H1 (cell line): ENCODE results near the gene CDC42EP2. TPM values are rescaled to one million over a fixed set of nuclear protein-coding genes. Genes with fewer than 3 reads are reported as not detected.

Source experiments
- CTCF ChIA-PET: fragments of 300-600 bp; sonication (Branson Sonifier 250); formaldehyde crosslinking; loops from one replicate; lab custom pipeline; 2021; ENCODE audit not compliant: partially characterized antibody; lab: Charles Lee
- POLR2A ChIA-PET: fragments of 300-600 bp; sonication (Branson Sonifier 250); formaldehyde crosslinking; loops from one replicate; lab custom pipeline; 2021; ENCODE audit warnings: inconsistent platforms; ENCODE audit not compliant: partially characterized antibody; lab: Charles Lee
- DNase-seq, 2 experiments: peaks; one replicate each; pipeline versions ENCODE4 v3.0.0 to v3.0.0-alpha.2; 2010 to 2022; ENCODE audit warnings: low spot score in 2 of 2, low read depth in 1 of 2, mixed read lengths in 1 of 2
- FAIRE-seq: peaks from 2 replicates; lab custom pipeline; 2011; peaks lifted over from hg19 to GRCh38; lab: Jason Lieb, UNC
- H2AFZ ChIP-seq: 2 replicates; pipeline ENCODE4 v1.8.1; 2012; ENCODE audit warnings: low read length, inconsistent platforms
- H2AK5ac ChIP-seq: 2 replicates; pipeline ENCODE4 v1.6.1; 2013; ENCODE audit warnings: low read depth, low read length
- H2BK120ac ChIP-seq: replicated peaks from 2 replicates; pipeline ENCODE3; 2013; ENCODE audit warnings: low read depth, low read length, inconsistent platforms
- H2BK12ac ChIP-seq: 2 replicates; pipeline ENCODE4 v1.6.1; 2013; ENCODE audit warnings: low read depth, low read length
- H2BK15ac ChIP-seq: 2 replicates; pipeline ENCODE4 v1.6.1; 2013; ENCODE audit warnings: low read length
- H2BK20ac ChIP-seq: 2 replicates; pipeline ENCODE4 v1.6.1; 2013; ENCODE audit warnings: low read length
- H2BK5ac ChIP-seq: 2 replicates; pipeline ENCODE4 v1.6.1; 2013; ENCODE audit warnings: low read depth, low read length
- H3K14ac ChIP-seq: 2 replicates; pipeline ENCODE4 v1.6.1; 2013; ENCODE audit warnings: inconsistent platforms; ENCODE audit not compliant: insufficient read length
- H3K18ac ChIP-seq: 2 replicates; pipeline ENCODE4 v1.6.1; 2013; ENCODE audit warnings: low read length; ENCODE audit errors: extremely low read depth
- H3K23ac ChIP-seq: 2 replicates; pipeline ENCODE4 v1.6.1; 2013; ENCODE audit warnings: inconsistent platforms; ENCODE audit not compliant: insufficient read length
- H3K23me2 ChIP-seq: 2 replicates; pipeline ENCODE4 v1.6.1; 2013; ENCODE audit warnings: low read depth, low read length
- H3K27ac ChIP-seq: 2 replicates; pipeline ENCODE4 v1.6.1; 2011; ENCODE audit warnings: low read depth, low read length, inconsistent platforms
- H3K27me3 ChIP-seq, 4 experiments: replicated peaks in 1 of 4; 1 replicate in 1 of 4; 2 replicates in 3 of 4; pipeline versions ENCODE4 v1.6.1 to v1.8.1; 2011 to 2013; ENCODE audit warnings: low read length in 3 of 4, mild to moderate bottlenecking in 3 of 4, inconsistent platforms in 2 of 4, mixed read lengths in 2 of 4, moderate library complexity in 1 of 4; ENCODE audit not compliant: control insufficient read depth in 3 of 4, insufficient read depth in 3 of 4; ENCODE audit errors: extremely low read depth in 1 of 4
- H3K36me3 ChIP-seq, 4 experiments: 2 replicates each; pipeline versions ENCODE4 v1.6.1 to v1.8.1; 2011 to 2013; ENCODE audit warnings: mild to moderate bottlenecking in 4 of 4, low read length in 3 of 4, moderate library complexity in 2 of 4, control low read depth in 1 of 4, inconsistent platforms in 1 of 4; ENCODE audit not compliant: insufficient read depth in 4 of 4, control insufficient read depth in 2 of 4
- H3K4ac ChIP-seq: replicated peaks from 2 replicates; pipeline ENCODE3; 2013; ENCODE audit warnings: low read length, low read depth, mixed read lengths, inconsistent platforms; ENCODE audit not compliant: insufficient read length
- H3K4me1 ChIP-seq, 4 experiments: replicated peaks in 1 of 4; 1 replicate in 1 of 4; 2 replicates in 3 of 4; pipeline versions ENCODE4 v1.6.1 to v1.8.1; 2011 to 2013; ENCODE audit warnings: low read length in 3 of 4, inconsistent platforms in 2 of 4, mixed read lengths in 1 of 4; ENCODE audit not compliant: insufficient read depth in 4 of 4, control insufficient read depth in 3 of 4
- H3K4me2 ChIP-seq, 2 experiments: 2 replicates each; pipeline versions ENCODE4 v1.6.1 to v1.8.1; 2011 to 2013; ENCODE audit warnings: low read depth in 2 of 2, low read length in 2 of 2, control low read depth in 1 of 2, inconsistent platforms in 1 of 2, mild to moderate bottlenecking in 1 of 2; ENCODE audit not compliant: insufficient read depth in 1 of 2
- H3K4me3 ChIP-seq, 4 experiments: fragments of 200-600, 300-600 bp in 1 of 4; sonication (generic), shearing (Covaris generic), sonication (Bioruptor Twin) in 1 of 4; 2 replicates each; pipeline versions ENCODE4 v1.5.1 to v1.8.1; 2011 to 2016; ENCODE audit warnings: low read length in 4 of 4, low read depth in 3 of 4, control low read depth in 2 of 4, inconsistent platforms in 2 of 4, mild to moderate bottlenecking in 2 of 4, mixed read lengths in 1 of 4, moderate library complexity in 1 of 4; ENCODE audit not compliant: insufficient read depth in 2 of 4; ENCODE audit errors: extremely low read depth in 1 of 4
- H3K56ac ChIP-seq: replicated peaks from 2 replicates; pipeline ENCODE3; 2013; ENCODE audit warnings: low read depth, mild to moderate bottlenecking, mixed read lengths, low read length, inconsistent platforms; ENCODE audit not compliant: insufficient read length
- H3K79me1 ChIP-seq: 2 replicates; pipeline ENCODE4 v1.6.1; 2013; ENCODE audit warnings: low read depth, low read length, control low read depth
- H3K79me2 ChIP-seq, 2 experiments: 2 replicates each; pipeline versions ENCODE4 v1.6.1 to v1.8.1; 2012 to 2013; ENCODE audit warnings: low read length in 2 of 2, mild to moderate bottlenecking in 2 of 2, inconsistent platforms in 1 of 2; ENCODE audit not compliant: insufficient read depth in 2 of 2, control insufficient read depth in 1 of 2
- H3K9ac ChIP-seq, 4 experiments: replicated peaks in 1 of 4; 1 replicate in 1 of 4; 2 replicates in 3 of 4; pipeline versions ENCODE4 v1.6.1 to v1.8.1; 2011 to 2013; ENCODE audit warnings: low read depth in 3 of 4, low read length in 3 of 4, control low read depth in 2 of 4, mild to moderate bottlenecking in 2 of 4, moderate library complexity in 2 of 4, inconsistent platforms in 1 of 4; ENCODE audit errors: extremely low read depth in 1 of 4
- H3K9me3 ChIP-seq, 2 experiments: 2 replicates each; pipeline versions ENCODE4 v1.6.1 to v1.8.1; 2012 to 2013; ENCODE audit warnings: mild to moderate bottlenecking in 2 of 2, moderate library complexity in 2 of 2, control low read depth in 1 of 2, inconsistent platforms in 1 of 2, low read depth in 1 of 2, low read length in 1 of 2, mixed read lengths in 1 of 2; ENCODE audit not compliant: insufficient read depth in 2 of 2
- H4K20me1 ChIP-seq, 2 experiments: replicated peaks in 1 of 2; 2 replicates each; pipeline versions ENCODE3 to v1.8.1; 2011 to 2013; ENCODE audit warnings: inconsistent platforms in 2 of 2, low read length in 2 of 2, mild to moderate bottlenecking in 1 of 2; ENCODE audit not compliant: insufficient read depth in 2 of 2, control insufficient read depth in 1 of 2
- H4K5ac ChIP-seq: 2 replicates; pipeline ENCODE4 v1.6.1; 2013; ENCODE audit warnings: low read length, low read depth, mixed read lengths, inconsistent platforms; ENCODE audit not compliant: insufficient read length
- H4K8ac ChIP-seq: 2 replicates; pipeline ENCODE4 v1.8.0; 2013; ENCODE audit warnings: mild to moderate bottlenecking, moderate library complexity, low read length, inconsistent platforms; ENCODE audit not compliant: insufficient read depth; ENCODE audit errors: extremely low read depth
- H4K91ac ChIP-seq: replicated peaks from 2 replicates; pipeline ENCODE3; 2013; ENCODE audit warnings: low read length, mixed read lengths, inconsistent platforms; ENCODE audit not compliant: insufficient read length
- CREB1 ChIP-seq: IDR thresholded peaks from 2 replicates; pipeline ENCODE4 v1.6.1; 2012; ENCODE audit warnings: inconsistent platforms
- EGR1 ChIP-seq: IDR thresholded peaks from 2 replicates; pipeline ENCODE4 v1.6.1; 2011; ENCODE audit warnings: low read depth, low read length, borderline replicate concordance
- EP300 ChIP-seq, 2 experiments: IDR thresholded peaks; 1 replicate in 1 of 2; 2 replicates in 1 of 2; pipeline ENCODE4 v1.6.1; 2011 to 2012; ENCODE audit warnings: low read depth in 2 of 2, low read length in 2 of 2, mild to moderate bottlenecking in 2 of 2, borderline replicate concordance in 1 of 2, inconsistent platforms in 1 of 2, moderate library complexity in 1 of 2
- GABPA ChIP-seq: IDR thresholded peaks from 2 replicates; pipeline ENCODE4 v1.6.1; 2011; ENCODE audit warnings: mild to moderate bottlenecking, low read length, moderate library complexity, borderline replicate concordance; ENCODE audit not compliant: insufficient read depth
- HDAC6 ChIP-seq: IDR thresholded peaks from one replicate; pipeline ENCODE4 v1.7.1; 2012; ENCODE audit warnings: low read depth, mild to moderate bottlenecking, inconsistent platforms, low read length, moderate library complexity
- KDM1A ChIP-seq: fragments of 200-600, 300-600 bp; sonication (generic); IDR thresholded peaks from 2 replicates; pipeline ENCODE4 v1.7.1; 2016; ENCODE audit warnings: mild to moderate bottlenecking, low read length, borderline replicate concordance
- NRF1 ChIP-seq: IDR thresholded peaks from 2 replicates; pipeline ENCODE4 v1.6.1; 2011; ENCODE audit warnings: mild to moderate bottlenecking, low read depth, low read length, improper control_type of control experiment
- POLR2AphosphoS5 ChIP-seq: IDR thresholded peaks from 2 replicates; pipeline ENCODE4 v1.6.1; 2011; ENCODE audit warnings: low read depth, low read length
- RXRA ChIP-seq: IDR thresholded peaks from 2 replicates; pipeline ENCODE4 v1.6.1; 2011; ENCODE audit warnings: low read depth, mild to moderate bottlenecking, low read length, moderate library complexity; ENCODE audit not compliant: insufficient read depth
- SIN3A ChIP-seq, 2 experiments: IDR thresholded peaks in 1 of 2; conservative IDR thresholded peaks in 1 of 2; 2 replicates each; pipeline ENCODE4 v1.6.1; 2011 to 2012; ENCODE audit warnings: low read length in 2 of 2, improper control_type of control experiment in 1 of 2, low read depth in 1 of 2, mild to moderate bottlenecking in 1 of 2
- TAF1 ChIP-seq: IDR thresholded peaks from 2 replicates; pipeline ENCODE4 v1.6.1; 2011; ENCODE audit warnings: mild to moderate bottlenecking, low read depth, low read length
- TCF12 ChIP-seq: IDR thresholded peaks from 2 replicates; pipeline ENCODE4 v1.6.1; 2011; ENCODE audit warnings: low read depth, mild to moderate bottlenecking, low read length
- WGBS, 2 experiments: shearing (Covaris generic) in 1 of 2; methylation state at CpG; one replicate each; pipeline versions ENCODE4 v1.1.6 to v1.1.7; 2013 to 2015; ENCODE audit warnings: low lambda C conversion rate in 2 of 2, mixed read lengths in 2 of 2, inconsistent platforms in 1 of 2, low coverage in 1 of 2, missing lambda C conversion rate in 1 of 2; ENCODE audit not compliant: insufficient replicate concordance in 2 of 2, insufficient coverage in 1 of 2, insufficient read length in 1 of 2; ENCODE audit errors: extremely low coverage in 1 of 2, missing lambda C conversion rate in 1 of 2; 5-methylcytosine and 5-hydroxymethylcytosine counted together
- polyA plus RNA-seq, 7 experiments: library from polyadenylated mRNA; depleted of rRNA in 3 of 7; stranded (reverse) in 5 of 7; unstranded in 2 of 7; fragments of >200 nt in 5 of 7; fragments of 200-250 nt in 2 of 7; gene quantifications; 1 replicate in 5 of 7; 2 replicates in 1 of 7; 4 replicates in 1 of 7; pipeline versions ENCODE4 v1.2.1 to v1.2.3, GENCODE V29; 2011 to 2013; ENCODE audit warnings: missing spikeins in 2 of 7, mixed read lengths in 2 of 7
- total RNA-seq: library from RNA; stranded (reverse); fragmentation: NEBNext Ultra II Directional; extraction: Animal tissue kit (Norgen Biotek cat#: 25700); gene quantifications from 2 replicates; pipeline ENCODE4 v1.2.1, GENCODE V29; 2021

CDC42EP2 gene
- total and polyA plus RNA-seq, 2 of the 8 experiments (the other 6 are each of a cell fraction or from before 2014, with no cell fraction given), result 11.8 to 13.3 TPM

DNA sequence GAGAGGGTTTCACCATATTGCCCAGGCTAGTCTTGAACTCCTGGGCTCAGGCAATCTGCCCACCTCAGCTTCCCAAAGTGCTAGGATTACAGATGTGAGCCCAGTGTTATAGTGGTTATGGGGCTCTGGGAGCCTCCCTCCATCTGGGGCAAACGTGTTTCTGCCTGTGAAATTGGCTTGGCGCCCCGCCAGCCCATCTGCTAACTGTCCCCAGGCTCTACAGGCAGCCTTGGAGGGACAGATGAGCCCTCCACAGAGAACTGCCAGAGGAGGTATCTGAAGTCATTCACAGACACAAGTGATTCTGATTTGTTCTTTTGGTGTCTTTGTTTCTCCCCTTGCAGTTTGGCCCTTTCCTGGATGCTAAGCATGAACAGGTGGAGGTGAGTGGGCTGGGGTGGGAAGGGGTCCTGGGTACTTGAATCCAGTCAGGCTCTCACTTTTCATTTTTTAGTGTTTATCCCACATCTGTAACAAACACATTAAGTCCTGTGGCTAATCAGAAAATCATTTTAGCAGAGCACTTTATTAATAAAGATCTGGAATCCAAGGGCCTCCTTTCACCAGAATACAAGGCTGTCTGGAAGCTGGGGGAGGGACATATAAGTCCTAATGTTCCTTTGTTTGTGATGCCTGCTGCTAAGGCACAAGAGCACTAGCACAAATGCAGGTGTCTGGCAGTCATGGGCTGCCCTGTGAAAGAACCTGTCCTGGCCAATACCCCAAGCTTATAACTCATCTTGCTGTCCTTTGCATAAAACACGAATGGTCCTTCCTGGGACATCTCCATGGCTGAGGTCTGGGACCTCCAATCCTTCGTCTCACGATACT lies 25.7 kb upstream of the CDC42EP2 start:
- no peaks in the 10 kb centered on the region for H3K23me2 ChIP-seq
- POLR2A ChIA-PET, result interaction anchor here (0.8 to 1.5 kb wide), 6 partner anchors 8 to 214 kb away, joined by 3 to 4 read pairs (median 3); partner anchors contain the start of gene DPF2
- H2AK5ac ChIP-seq, result no peak overlapping the region
- H3K4me2 ChIP-seq, result no peak overlapping the region
- no peaks in the 10 kb centered on the region for H3K9me3 ChIP-seq
- no peak overlapping the region for H4K5ac ChIP-seq
- no peak overlapping the region for H3K56ac ChIP-seq
- no peaks in the 10 kb centered on the region for H3K79me2 ChIP-seq
- H3K14ac ChIP-seq, result no peak overlapping the region
- DNase-seq, result no peak
- H4K20me1 ChIP-seq, result peaks cover 0 to 2% of the 10 kb centered on the region in 2 experiments
- no peak overlapping the region for H3K23ac ChIP-seq
- H3K18ac ChIP-seq, result no peak overlapping the region
- no peak for FAIRE-seq
- no peak overlapping the region for H2BK120ac ChIP-seq
- no peak overlapping the region for H2AFZ ChIP-seq
- no peak overlapping the region for H4K8ac ChIP-seq
- H3K79me1 ChIP-seq, result no peaks in the 10 kb centered on the region; the same call in 1 of the 2 replicates
- H4K91ac ChIP-seq, result no peak overlapping the region
- 89% methylated on average over 6 of the region's 6 CpGs; no CpG with 5 or more reads in 1 of the 2 experiments for WGBS, 2 experiments
- peaks cover 29 to 84% (median 55%) of the 10 kb centered on the region in 4 experiments for H3K36me3 ChIP-seq
- H3K4me3 ChIP-seq, result no peak overlapping the region
- no peak overlapping the region for H2BK15ac ChIP-seq
- no peak overlapping the region for H2BK12ac ChIP-seq
- H3K9ac ChIP-seq, result no peak overlapping the region
- H2BK20ac ChIP-seq, result no peak overlapping the region
- CTCF ChIA-PET, result interaction anchor here (1.0 to 52.8 kb wide), 4 partner anchors 2 to 39 kb away, joined by 3 to 1179 read pairs (median 591); partner anchors contain the start of genes CDC42EP2 and DPF2
- no peaks in the 10 kb centered on the region for H3K27me3 ChIP-seq
- H3K27ac ChIP-seq, result no peak overlapping the region
- no peak overlapping the region for H3K4ac ChIP-seq
- H3K4me1 ChIP-seq, result no peaks in the 10 kb centered on the region
- H2BK5ac ChIP-seq, result no peak overlapping the region
- TF ChIP-seq SIN3A (conservative IDR thresholded peaks at IDR 0.05 in 1 of 2, IDR thresholded peaks at IDR 0.05 in 1 of 2; ENCODE audit: low read depth in 1 of 2, low read length in 2 of 2) (no peak), TAF1 (no peak), RXRA (no peak), TCF12 (no peak), NRF1 (no peak), KDM1A (no peak), CREB1 (no peak), GABPA (no peak), EP300 (IDR thresholded peaks at IDR 0.05; ENCODE audit: borderline replicate concordance in 1 of 2, low read depth in 2 of 2, low read length in 2 of 2) (no peak), HDAC6 (no peak), EGR1 (no peak), POLR2AphosphoS5 (no peak)
